Anterior cingulate cortex (tissue), 58 donors: ENCODE measurements around the gene DCST2.
"Not testable (repeated sequence)": the region's sequence is repeated elsewhere in the genome, so short reads cannot be mapped to it uniquely, and the experiment has no call there.

ENCODE experiments used
- DNase-seq, 58 donors: peaks; one replicate each; lab custom pipeline; 2025; lab: John Stamatoyannopoulos, UW

Gene DCST2

DNA sequence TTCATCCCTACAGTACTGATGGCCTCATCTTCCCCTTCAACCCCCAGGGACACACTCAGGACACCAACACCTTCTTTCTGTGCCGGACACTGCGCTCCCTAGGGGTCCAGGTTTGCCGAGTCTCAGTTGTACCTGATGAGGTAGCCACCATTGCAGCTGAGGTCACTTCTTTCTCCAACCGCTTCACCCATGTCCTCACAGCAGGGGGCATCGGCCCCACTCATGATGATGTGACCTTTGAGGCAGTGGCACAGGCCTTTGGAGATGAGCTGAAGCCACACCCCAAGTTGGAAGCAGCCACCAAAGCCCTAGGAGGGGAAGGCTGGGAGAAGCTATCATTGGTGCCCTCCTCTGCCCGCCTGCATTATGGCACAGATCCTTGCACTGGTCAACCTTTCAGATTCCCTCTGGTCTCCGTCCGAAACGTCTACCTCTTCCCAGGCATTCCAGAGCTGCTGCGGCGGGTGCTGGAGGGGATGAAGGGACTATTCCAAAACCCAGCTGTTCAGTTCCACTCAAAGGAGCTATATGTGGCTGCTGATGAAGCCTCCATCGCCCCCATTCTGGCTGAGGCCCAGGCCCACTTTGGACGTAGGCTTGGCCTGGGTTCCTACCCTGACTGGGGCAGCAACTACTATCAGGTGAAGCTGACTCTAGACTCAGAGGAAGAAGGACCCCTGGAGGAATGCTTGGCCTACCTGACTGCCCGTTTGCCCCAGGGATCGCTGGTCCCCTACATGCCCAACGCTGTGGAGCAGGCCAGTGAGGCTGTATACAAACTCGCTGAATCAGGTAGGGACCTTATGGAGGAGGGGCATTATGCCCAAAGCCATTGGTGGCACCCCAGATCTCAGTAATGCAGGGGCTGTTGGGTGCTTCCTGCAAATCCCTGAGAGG lies 45.3 kb downstream of the DCST2 start:
- DNase-seq = no peak

DNA sequence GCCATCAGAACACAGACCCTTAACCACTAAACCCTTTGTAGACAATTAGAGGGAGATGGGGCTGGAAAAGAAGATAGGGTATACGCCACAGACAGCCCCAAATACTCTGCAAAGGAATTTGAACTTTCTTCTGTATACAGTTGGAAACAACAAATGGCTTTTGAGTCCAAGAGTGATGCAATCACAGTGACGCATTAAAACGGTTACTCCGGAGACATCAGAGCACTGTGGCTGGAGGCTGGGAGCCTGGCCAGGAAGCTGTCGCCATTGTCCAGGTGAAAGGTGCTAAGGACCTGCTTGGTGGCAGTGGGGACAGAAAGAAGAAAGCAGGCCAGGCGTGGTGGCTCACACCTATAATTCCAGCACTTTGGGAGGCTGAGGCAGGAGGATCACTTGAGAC lies 46.3 kb downstream of the DCST2 start:
- DNase-seq = no peak

DNA sequence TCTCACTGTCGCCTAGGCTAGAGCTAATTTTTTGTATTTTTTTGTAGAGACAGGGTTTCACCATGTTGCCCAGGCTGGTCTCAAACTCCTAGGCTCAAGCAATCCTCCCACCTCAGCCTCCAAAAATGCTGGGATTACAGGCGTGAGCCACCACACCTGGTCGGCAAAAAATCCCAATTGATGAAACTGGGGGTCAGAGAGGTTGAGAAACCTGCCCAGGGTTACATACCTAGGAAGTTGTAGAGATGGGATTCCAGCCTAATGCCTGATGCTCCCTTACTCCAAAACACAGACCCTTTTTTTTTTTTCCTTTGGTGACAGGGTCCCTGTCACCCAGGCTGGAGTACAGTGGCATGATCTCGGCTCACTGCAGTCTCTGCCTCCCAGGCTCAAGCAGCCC lies 46.8 kb downstream of the DCST2 start:
- not testable (repeated sequence) for DNase-seq

DNA sequence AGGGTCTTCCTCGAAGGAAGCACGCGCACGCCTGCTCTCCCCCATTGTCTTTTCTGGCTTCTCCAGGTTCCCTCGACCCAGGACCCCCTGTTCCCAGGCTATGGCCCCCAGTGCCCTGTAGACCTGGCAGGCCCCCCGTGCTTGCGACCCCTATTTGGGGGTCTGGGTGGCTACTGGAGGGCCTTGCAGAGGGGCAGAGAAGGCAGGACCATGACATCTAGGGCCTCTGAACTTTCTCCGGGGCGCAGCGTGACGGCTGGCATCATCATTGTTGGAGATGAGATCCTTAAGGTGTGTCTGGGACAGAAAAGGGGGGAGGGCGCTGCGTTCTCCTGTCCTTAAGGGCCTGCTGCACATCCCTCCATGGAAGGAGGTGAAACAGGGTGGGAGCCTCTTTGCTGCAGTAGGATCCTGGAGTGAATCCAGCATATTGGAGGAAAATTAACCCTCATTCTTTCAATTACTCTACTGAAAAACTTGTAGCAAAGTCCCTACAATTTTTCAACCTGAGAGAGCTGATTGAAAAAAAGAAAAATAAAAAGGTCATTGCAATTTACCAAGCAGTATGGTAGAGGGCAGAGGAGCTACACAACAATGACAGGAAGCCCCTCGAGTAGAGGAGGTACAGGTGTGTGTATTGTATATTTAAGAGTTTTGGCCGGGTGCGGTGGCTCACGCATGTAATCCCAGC lies 49.7 kb downstream of the DCST2 start:
- no peak for DNase-seq

DNA sequence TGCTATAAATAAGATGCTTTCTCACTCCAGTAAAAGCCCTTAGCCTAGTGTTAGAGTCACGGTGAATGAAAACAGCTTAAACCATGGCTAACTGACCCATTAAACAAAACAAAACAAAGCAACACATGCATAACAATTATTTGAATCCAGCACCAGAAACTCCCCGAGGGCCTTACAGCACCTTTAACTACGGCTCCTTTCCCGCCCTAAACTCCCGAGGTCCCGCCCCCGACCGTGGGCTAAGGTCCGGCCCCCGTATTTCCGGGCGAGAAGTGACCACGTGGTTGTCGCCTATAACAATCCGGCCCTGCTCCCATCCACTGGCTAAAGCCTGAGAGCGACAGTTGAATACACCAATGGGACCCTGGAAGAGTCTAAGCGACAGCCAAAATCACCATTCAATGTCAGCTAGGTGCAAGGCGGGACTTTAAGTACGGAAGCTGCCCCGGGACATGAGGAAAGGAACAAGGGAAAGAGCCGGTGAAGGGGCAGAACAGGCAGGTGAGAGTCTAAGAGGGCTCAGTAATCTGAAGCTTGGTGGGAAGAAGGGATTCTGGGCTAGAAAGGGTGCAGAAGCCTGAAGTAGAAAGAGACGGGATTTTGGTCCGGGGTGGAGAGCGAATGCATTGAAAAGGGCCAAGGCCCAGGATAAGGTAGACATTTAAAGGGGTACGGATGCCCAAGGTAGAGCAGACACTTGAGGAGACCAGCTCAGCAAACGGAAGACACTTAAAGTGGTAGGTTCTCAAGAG lies 50.5 kb downstream of the DCST2 start, which contains the start of gene FLAD1:
Gene FLAD1 (plus strand): TSS at position 448 of the 752 bp plus-strand sequence. CDS start 351 bp downstream, outside the sequence.
- peak; percentile 60 to 99 (median 95) for DNase-seq

DNA sequence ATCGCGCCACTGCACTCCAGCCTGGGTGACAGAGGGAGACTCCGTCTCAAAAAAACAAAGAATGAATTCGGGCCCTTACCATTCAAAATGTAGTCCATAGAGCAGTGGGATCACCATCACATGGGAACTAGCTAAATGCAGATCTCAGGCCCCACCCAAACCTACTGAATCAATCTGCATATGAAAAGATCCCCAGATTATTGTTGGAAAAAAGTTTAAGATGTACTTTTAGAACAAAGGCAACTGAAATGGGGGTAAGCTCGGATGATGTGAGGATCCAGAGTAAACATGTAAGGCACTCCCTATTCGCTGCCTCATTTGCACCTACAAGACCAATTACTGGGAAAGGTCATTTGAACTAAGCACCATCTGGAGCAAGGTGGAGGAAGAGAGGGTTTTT lies 51.2 kb downstream of the DCST2 start:
- no peak for DNase-seq

DNA sequence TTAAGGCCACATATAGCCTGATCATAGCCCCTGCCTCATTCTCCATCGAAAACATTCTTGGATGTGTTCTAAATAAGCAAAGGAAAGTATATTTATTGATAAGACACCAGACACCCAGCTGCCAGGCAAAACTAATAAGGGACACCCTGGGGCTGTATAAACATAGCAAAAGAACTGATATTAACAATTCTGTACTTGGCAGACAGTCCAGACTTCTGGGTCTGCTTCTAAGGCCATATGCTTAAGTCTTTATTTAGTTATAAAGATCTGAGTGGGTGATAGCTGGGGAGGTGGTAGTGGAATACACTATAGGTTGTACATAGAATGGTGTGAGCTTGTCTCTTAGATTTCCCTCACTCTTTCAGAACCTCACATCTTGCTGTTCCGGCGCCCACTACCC lies 55.2 kb downstream of the DCST2 start:
- no peak for DNase-seq

DNA sequence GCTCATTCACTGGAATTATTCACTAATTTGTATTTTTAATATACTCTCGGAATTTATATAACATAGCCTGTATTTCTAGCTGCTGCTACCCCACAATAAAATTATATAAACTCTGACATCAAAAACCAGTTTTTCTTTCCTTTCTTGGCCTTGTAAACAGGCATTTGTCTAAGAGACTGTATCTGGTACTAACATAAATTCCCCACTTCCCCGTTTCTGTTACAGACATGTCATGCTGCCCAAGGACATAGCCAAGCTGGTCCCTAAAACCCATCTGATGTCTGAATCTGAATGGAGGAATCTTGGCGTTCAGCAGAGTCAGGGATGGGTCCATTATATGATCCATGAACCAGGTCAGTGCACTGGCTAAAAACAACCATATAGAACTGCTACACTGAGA lies 55.8 kb downstream of the DCST2 start:
- DNase-seq = not testable (repeated sequence)

DNA sequence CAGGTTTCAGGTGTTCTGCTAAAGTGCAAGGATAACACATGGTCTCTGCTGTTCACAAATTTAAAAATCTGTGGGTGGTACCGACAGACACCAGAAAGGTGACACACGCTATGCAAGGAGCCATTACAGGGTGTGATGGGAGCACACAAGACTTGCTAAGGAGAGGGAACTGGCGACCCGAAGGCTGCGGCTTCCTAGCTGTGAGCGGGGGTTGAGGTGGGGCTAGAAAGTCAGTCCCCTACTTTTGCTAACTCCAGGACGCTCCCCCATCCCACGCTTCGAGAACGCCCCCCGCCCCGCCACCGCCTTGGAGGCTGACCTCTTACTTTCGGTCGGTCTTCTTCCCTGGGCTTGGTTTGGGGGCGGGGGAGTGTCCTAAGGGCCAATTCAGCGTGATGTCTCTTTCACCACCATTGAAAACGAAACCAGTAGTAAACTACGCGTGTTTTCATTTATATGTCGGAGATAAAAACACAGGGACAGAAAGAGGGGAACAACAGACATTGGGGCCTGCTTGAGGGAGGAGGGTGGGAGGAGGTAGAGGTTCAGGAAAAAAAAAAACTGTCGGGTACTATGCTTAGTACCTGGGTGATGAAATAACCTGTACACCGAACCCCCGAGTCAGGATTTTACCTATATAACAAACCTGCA lies 58.0 kb downstream of the DCST2 start:
- peak in 9 of 58 donors; percentile 14 to 31 (median 17) for DNase-seq

DNA sequence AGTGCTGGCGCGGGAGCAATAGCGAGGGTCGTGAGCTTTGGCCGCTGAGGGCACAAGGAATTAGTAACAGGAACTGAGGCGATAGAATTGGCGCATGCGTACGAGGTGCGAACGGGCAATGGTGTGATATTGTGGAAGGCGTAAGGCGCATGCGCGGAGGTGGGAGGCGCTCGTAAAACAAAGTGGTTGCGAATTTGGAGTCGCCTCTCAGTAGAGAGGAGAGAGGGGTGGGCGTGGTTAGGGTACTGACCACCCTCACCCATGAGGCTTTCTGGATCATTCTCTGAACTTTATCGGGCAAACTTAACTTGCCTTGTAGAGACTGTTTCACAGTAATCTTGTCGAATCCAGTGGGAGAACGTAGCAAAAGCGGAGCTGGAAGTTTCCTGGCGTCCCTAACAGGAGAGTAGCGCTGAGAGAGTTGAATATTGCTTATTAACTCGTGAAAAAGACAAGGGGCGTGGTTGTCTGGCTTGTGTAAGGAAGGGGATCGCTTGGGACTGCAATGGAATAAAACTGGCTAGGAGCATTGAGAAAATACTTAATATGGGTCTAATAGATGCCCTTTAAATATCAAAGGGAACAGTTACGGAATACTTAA lies 58.7 kb downstream of the DCST2 start:
- peak in 55 of 58 donors; percentile 82 to 100 (median 93) for DNase-seq

DNA sequence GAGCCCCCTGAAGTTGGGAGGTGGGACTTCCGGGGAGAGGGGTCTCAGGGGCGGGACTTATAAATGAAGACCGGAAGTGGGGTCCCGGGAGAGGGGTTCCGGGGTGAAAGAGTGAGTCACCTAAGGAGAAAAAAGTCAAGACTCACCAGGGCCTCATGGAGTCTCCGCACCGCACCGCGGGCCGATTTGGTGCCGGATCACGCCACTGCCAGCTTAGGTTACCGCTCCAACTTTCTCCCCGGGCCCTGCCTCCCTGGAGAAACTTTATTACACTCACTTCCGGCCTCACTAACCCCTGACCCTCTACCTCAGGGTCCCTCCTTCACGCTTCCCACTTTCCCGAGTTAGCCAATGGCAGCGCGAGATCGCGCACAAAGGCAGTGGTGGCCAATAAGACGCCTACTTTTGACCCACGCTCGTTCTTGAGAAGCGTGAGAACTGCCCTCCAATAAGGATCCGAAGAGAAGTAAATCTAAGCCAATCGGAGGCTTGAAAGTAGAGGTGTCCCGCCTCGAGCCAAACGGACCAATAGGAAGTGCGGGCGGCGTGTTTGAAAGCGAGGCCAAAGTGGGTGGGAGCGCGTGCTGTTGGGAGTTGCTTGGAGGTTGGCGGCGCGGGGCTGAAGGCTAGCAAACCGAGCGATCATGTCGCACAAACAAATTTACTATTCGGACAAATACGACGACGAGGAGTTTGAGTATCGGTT lies 59.3 kb downstream of the DCST2 start, which contains the start of gene CKS1B:
Gene CKS1B (plus strand): TSS at position 580 of the 706 bp plus-strand sequence. CDS start 65 bp downstream, at position 645.
- DNase-seq = peak; percentile 92 to 100 (median 98)

DNA sequence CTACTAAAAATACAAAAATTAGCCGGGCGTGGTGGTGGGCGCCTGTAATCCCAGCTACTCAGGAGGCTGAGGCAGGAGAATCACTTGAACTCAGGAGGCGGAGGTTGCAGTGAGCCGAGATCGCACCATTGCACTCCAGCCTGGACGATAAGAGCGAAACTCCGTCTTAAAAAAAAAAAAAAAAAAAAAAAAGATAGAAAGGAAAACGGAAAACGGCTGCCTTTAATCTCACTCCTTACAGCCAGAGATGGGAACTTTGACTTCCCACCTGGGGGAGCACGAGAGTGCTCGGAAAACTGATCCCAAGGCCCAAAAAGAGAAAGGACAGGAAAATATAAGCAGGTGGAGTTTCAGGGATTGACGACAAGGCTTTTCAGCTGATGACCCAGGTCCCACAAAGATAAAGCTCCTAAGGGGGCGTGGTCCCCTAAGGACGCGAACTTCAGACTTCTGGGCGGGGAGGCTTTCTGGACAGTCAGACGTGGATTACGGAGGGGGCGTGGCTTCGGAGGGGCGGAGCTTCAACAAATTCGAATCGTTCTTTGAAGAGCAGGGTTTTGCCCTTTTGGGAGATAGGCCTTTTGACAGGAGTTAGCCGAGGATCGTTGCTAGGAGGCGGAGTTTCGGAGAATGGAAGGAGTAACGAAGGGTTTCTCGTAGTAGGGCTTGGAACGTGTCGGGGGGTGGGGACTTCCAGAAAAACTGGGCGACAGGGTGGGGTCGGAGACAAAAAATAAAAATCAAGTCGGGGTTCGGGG lies 60.1 kb downstream of the DCST2 start:
- DNase-seq = peak in 55 of 58 donors; percentile 41 to 85 (median 71)

DNA sequence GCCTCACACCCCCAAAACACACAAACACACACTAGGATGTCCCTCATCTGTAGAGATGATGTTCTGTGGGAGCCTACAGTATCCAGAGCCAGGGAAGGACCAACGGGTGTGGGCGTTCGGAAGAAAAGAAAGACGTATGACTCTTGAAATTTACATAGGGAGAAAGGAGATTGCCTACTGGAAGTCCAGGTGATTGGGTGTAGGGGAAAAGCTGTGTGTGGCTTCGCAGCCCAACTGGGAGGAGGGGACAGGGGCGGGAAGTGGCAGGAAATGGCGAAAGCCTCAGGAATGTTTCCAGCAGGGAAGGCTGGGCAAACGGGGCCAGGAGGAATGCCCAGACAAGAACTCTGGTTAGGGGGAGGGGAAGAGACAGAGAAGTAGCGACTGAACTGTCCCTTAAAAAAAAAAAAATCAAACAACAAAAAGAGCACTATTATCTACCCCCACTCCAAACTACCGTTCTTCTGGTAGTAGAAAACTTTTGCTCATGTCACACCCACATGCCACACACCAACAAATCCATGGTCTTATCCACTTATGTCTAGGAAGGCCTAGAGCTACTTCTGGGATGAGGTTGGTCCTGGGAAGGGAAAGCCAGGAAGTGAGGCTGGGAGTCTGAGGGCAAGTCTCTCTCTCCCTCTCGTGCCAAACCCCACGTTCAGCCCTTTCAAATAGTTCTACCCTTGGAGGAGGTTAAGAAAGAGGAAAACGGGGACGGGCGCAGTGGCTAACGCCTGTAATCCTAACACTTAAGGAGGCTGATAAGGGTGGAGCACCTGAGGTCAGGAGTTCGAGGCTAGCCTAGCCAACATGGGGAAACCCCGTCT lies 60.9 kb downstream of the DCST2 start:
- peak in 29 of 58 donors; percentile 7 to 65 (median 19) for DNase-seq

DNA sequence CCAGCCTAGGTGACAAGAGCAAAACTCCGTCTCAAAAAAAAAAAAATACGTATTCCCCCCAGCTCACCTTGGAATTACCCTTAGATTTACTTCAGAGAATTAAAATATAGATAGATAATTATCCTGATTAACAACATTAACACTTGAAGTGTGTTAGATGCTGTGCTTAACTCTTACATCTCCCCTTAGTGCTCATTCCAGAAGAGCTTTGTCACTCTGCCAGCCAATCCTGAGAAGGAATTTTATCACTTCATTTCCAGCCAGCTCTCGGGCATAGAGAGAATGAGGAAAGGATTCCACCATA lies 61.4 kb downstream of the DCST2 start:
- DNase-seq = no peak

DNA sequence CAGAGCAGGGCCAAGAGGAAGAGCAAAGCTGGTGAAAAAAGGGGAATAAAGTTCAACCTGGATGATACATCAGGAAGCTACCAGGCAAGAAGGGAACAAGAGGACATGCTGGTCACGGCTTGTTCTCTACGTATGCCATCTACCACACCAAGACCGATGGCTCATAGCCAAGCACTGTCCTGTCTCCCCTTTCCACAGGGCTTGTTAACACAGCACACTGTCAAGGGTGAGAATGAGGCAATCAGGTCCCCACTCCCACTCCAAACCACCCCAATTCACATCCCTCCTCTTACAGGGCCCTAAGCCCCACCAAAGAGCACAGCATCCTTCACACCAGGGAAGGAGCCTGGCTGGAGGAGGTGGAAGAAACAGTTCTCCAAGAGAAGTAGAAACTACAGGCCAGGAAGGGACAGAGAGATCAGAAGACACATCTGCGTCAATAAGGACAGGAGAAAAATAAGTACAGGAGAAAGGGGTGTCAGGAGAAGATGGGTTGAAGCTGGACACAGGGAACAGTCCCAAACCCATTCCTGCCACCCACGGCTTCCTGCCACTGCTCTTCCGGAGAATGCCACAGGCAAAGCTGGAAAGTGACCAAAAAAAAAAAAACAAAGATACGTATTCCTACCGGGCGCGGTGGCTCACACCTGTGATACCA lies 62.1 kb downstream of the DCST2 start:
- DNase-seq = no peak

DNA sequence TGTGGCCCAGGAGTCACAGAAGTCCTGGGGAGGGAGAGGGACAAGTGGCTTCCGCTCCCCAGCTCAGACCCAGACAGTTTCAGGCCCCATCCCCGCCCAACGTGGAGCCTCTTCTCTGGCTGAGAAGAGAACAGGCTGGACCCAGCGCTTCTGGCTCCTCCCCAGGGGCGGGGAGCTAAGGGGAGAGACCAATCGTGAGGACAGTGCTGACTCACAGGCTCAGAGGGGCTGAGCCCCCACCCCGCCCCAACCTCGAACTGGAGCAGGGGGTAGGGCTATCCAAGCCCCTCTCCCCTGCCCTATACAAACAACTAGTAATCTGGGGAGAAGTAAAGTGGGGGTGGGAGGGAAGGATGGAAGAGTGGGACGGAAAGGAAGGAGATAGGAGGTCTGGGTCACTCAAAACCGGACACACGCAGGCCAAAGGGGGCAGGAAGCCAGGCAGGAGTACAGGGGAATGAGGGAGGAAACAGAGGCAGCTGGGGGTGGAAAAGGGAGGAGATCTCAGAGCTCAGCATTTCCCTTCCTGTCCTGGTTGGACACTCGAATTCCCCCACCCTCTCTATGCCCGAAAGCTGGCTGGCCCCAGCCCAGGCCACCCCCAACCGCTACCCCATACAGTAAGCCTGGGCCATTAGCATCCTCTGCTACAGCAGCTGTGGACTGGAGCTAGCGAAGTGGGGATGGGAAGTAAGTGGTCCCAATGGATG lies 62.8 kb downstream of the DCST2 start, which contains the start of gene SHC1:
Gene SHC1 (minus strand): TSS at position 117 of the 710 bp plus-strand sequence. CDS start 221 bp downstream, outside the sequence.
- DNase-seq = peak; percentile 25 to 97 (median 82)
